CD4-positive, alpha-beta T cell treated with Interleukin-17A for 4 hours (primary cell): ENCODE data around the gene ZBTB7C.
"Not testable (repeated sequence)": the region's sequence is repeated elsewhere in the genome, so short reads cannot be mapped to it uniquely, and the experiment has no call there.

ENCODE experiments used
- DNase-seq: peaks from one replicate; pipeline ENCODE4 v3.0.0-alpha.2; 2020; ENCODE audit warnings: mixed read lengths

The ZBTB7C gene

GRCh38 chr18:48408727-48409590, at the start of gene ZBTB7C:
ZBTB7C (minus strand) TSS chr18:48409383.
- peak; percentile 21 for DNase-seq

DNA sequence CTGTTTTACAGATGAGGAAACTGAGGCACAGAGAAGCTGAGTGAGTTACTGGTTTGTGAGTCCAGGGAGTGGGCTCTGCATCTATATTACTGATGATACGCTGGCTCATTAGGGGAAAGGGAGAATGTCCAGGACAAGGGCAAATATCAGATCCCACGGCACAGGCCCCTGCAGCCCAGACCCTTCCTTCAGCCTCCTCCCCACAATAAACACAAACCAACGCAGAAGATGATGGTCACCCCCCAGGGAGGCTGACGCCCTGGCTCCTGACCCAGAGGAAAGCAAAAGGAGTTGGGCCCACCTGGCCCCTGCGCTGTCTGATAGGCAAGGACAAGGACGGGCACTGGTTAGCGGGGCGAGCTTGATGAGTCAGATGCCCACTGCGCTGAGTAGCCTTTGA, 47.7 kb upstream of the ZBTB7C start:
- DNase-seq, result no peak

DNA sequence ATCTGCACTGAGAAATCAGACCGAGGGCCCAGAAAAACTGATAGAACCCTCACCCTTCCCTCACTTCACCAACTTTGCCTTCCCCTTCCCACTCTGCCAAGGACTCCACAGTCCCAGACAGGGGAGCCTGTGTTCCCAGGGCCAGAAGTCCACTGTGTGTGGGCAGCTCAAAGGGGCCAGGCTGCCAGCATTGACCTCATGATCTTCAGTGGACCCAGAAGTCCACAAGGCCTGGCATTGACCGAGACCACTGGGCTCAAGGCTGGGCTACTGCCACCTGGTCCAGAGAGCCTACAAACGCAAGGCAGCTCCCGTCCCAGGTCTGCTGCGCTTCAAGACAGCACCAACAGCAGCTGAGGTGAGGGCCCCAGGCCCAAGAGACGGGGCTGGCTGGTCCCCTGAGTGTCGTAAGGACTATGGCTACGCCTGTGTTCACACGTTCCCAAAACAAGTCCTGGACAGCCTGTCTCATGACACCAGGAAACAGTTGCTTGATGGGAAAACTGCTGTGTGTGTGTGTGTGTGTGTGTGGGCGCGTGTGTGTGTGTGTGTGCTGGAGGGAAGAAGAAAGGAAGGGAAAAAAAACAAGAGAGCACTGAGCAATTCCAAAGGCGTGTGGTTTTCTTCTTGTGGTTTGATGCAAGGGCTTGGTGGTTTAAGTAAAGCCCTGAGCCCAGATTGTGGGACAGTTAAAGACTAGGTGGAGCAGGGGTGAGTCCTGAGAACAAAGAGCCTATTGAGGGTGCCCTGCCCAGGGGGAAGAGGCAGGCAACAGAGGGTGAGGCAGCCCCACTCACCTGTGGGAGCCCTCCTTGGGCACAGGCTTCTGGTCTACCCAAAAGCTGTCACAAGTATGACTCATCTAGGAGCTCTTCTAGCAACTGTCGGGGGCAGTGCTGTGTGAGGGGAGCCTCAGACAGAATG, 46.6 kb upstream of the ZBTB7C start:
- peak; percentile 75 for DNase-seq

DNA sequence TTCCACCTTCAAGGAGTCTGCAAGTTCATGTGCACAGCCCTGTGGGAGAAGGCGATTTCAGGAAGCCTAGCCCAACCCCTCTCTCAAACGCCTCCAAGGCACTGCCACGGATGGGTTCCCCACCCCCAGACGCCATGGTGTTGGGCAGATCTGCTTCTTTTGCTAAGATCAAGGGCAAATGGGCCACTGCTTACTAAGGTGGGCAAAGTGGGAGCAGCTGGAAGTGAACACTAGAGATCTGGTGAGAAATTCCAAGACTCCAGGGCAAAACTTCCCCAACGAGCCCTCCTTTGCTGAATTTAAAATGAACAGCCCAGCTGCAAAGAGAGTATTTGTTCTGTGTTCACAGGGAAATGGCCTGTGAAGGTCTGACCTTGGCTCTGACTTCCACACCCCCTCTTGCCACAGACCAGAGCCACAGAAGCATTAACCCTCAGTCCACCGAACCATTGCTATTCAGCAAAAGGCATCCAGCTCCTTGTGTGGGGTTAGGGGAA, 45.1 kb upstream of the ZBTB7C start:
- no peak for DNase-seq

- DNase-seq, result no peak
These were observed 44.3 kb upstream of the ZBTB7C start for GRCh38 chr18:48453330-48454066.

- DNase-seq, result no peak
These were observed 43.7 kb upstream of the ZBTB7C start for GRCh38 chr18:48452861-48453323.

GRCh38 chr18:48450685-48451084, 41.5 kb upstream of the ZBTB7C start:
- no peak for DNase-seq

DNA sequence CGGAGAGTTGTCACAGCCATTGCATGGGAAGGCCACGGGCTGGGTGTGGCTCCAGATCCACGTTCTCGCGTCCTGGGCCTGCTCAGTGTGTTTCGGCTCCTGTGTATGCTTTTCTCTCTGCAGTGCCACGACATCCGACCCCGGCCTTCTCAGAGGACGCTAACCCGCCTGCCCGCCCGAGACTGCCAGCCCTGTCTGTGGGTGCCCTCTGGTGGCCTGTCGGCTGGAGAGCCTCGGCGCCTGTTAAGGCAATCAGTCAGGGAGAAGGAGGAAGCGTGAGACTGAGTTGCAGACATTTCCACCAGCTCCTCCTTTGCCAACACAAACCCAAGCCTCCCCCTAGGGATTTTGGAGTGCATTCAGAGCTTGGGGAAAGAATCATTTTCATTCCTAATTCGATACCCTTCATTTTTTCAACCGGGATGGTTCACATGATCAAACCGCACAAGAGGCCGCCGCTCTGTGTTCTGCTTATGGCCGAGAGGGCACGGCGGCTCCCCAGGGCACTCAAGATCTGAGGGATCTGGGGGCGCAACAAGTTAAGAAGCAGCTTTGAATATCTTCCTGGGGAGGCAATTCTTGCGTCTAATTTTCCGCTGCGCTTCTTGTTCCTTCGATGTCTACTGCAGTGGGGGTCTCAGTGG, 37.5 kb upstream of the ZBTB7C start:
- DNase-seq, result peak; percentile 76

- DNase-seq, result peak; percentile 78
These were observed 36.4 kb upstream of the ZBTB7C start for GRCh38 chr18:48445540-48445939.

GRCh38 chr18:48442761-48443160, 33.6 kb upstream of the ZBTB7C start:
- no peak for DNase-seq

GRCh38 chr18:48441405-48441881, 32.3 kb upstream of the ZBTB7C start:
- no peak for DNase-seq

- DNase-seq, result no peak
These were observed 31.7 kb upstream of the ZBTB7C start for GRCh38 chr18:48440924-48441323.

- DNase-seq, result no peak
These were observed 27.7 kb upstream of the ZBTB7C start for GRCh38 chr18:48436907-48437306.

- not testable (repeated sequence) for DNase-seq
These were observed 25.2 kb upstream of the ZBTB7C start for GRCh38 chr18:48434382-48434781.

DNA sequence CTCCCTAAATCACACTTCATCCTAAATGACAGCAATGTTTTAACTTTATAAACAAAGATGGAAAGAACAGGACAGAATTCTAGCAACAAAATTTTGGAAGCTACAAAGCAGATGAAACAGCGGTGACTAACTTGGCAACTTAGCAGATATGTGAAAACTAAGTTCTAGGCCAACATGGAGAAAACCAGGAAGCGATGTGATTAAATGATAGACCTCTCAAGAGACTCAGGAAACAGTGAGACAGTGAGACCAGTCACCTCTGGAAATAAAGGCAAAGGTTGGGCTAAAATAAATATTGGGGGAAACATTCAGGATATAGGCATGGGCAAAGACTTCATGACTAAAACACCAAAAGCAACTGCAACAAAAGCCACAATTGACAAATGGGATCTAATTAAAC, 24.4 kb upstream of the ZBTB7C start:
- no peak for DNase-seq

DNA sequence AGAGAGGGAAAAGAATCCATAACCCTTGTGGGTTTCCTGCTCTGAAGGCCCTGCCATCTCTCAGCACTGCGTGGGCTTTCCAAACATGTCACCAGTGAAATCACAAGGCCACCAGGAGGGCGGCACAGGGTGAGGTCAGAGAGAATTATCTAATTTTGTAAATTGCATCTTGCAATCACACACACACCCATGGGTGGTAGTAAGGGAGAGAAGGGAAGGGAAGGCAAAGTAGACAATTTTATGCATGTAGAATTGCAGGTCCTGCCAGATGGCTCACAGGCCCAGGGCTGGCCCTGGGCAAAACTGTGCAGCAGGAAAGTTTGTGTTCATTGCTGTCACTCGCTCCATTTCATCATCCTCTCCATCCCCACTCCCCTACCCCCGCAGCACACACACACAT, 21.0 kb upstream of the ZBTB7C start:
- DNase-seq, result no peak

DNA sequence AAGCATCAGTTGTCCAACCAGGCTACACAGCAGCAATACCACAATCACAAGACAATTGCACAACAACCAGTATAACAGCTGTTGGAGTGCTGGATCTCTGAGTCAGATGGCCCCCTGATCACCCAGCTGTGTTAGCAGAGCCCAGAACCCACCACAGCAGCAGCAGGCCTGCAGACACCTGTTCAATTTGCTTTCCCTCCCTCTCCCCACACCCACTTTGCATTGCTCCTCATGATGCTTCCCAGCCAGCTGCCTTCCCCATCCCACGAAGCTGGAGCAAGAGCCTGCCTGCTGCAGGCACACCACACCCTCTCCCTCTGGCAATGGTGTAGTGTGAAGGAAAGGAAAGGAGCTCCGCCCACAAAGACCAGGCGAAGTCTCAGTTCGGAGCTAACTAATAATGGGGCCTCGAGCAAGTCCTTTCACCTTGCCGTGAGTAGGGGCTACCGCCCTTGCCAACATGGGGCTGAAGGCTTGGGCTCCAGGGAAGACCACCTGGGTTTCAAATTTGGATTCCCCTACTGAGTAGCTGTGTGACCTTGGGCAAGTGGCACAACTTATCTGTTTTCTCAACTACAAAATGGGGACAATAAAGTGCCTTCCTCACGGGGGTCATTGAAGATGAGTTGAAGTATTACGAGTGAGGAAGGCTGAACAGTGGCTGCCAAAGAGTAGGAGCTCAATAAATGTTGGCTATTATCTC, 19.4 kb upstream of the ZBTB7C start:
- no peak for DNase-seq

DNA sequence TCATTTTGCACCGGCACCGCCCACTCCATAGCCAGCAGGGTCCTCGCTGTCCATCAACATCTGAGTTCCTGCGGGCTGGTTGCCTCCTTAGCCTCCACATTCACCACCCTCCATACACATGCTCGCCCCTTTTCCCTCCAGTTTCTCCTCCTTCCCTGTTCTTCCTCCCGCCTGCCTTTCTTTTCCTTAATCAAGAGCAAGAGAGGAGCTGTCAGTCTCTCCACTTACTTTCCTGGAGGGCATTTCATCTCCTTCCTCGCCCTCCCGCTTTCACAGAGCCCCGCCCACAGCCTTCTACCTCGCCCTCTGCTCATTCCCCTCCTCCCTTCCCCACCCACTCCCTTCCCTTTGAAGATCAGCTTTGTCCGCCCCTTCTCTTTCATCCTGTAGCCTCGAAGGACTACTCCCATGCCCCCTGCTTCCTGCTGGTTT, 13.8 kb upstream of the ZBTB7C start:
- no peak for DNase-seq

DNA sequence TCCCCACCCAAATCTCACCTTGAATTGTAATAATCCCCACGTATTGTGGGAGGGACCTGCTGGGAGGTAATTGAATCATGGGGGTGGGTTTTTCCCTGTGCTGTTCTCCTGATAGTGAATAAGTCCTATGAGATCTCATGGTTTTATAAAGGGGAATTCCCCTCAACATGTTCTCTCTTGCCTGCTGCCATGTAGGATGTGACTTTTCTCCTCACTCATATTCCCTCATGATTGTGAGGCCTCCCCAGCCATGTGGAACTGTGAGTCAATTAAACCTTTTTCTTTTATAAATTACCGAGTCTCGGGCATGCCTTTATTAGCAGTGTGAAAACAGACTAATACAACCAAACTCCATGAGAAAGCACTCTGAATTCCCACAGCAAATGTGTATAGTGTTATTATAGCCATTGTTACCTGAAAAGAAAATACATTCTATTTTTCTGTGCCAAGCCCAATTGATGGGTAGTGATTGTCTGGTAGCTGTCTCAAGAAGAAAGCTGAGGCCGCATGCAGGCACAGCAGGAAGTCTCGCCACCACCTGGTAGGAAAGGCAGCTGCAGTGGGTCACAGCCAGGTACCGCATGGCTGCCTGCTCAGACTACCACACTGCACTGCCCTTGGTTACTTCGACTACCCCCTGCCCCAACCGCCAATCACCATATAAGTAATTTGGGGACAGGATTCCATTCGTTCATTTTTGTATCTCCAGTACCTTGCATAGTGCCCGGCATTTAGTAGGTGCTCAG, 10.3 kb upstream of the ZBTB7C start:
- DNase-seq, result no peak

GRCh38 chr18:48418539-48419276, 9.5 kb upstream of the ZBTB7C start:
- DNase-seq, result no peak
